A549 (cell line): ENCODE data around the gene SLC24A3.

Source experiments
- CEBPB ChIP-seq, 2 experiments: fragments of >200 bp in 1 of 2; sonication (Bioruptor Twin) in 1 of 2; formaldehyde crosslinking in 1 of 2; IDR thresholded peaks; 2 replicates each; pipeline ENCODE4 v1.6.1; 2012 to 2016
- NPAS2 ChIP-seq: fragments of 250-450 bp; sonication (Bioruptor Pico); IDR thresholded peaks from 2 replicates; pipeline ENCODE4 v1.8.0; 2022; ENCODE audit warnings: mild to moderate bottlenecking, moderate library complexity, borderline replicate concordance
- TF ChIP-seq, protein P1 (sequence below): fragments of 200-600 bp; sonication (generic); IDR thresholded peaks from 2 replicates; pipeline ENCODE4 v1.6.1; 2016; ENCODE audit warnings: antibody characterized with exemption, mild to moderate bottlenecking, moderate library complexity
- TF ChIP-seq, protein P2 (sequence below): fragments of 250-450 bp; sonication (Bioruptor Pico); IDR thresholded peaks from 2 replicates; pipeline ENCODE4 v1.5.0; 2021; ENCODE audit warnings: mild to moderate bottlenecking, moderate library complexity, borderline replicate concordance
- TF ChIP-seq, protein P3 (sequence below): fragments of >200 bp; sonication (Bioruptor Twin); formaldehyde crosslinking; IDR thresholded peaks from 3 replicates; pipeline ENCODE4 v1.5.1; 2016

DNA sequence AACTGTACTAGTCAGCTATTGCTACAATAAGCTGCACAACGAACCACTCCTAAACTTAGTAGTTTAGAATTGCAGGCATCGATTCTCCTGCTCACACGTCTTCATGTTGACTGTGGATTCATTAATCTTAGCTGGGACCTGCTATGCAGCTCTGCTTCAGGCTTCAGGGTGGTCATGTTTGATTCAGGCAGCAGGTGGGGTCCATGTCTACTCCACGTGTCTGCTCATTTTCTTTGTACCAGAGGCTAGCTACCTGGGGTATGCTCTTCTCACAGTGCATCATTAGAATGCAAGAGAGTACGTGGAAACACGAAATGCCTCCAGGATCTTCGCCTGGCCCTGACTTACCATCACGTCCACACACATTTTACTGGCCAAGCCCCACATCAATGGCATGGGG lies 481.1 kb downstream of the SLC24A3 start:
- TF ChIP-seq, protein P1, sequence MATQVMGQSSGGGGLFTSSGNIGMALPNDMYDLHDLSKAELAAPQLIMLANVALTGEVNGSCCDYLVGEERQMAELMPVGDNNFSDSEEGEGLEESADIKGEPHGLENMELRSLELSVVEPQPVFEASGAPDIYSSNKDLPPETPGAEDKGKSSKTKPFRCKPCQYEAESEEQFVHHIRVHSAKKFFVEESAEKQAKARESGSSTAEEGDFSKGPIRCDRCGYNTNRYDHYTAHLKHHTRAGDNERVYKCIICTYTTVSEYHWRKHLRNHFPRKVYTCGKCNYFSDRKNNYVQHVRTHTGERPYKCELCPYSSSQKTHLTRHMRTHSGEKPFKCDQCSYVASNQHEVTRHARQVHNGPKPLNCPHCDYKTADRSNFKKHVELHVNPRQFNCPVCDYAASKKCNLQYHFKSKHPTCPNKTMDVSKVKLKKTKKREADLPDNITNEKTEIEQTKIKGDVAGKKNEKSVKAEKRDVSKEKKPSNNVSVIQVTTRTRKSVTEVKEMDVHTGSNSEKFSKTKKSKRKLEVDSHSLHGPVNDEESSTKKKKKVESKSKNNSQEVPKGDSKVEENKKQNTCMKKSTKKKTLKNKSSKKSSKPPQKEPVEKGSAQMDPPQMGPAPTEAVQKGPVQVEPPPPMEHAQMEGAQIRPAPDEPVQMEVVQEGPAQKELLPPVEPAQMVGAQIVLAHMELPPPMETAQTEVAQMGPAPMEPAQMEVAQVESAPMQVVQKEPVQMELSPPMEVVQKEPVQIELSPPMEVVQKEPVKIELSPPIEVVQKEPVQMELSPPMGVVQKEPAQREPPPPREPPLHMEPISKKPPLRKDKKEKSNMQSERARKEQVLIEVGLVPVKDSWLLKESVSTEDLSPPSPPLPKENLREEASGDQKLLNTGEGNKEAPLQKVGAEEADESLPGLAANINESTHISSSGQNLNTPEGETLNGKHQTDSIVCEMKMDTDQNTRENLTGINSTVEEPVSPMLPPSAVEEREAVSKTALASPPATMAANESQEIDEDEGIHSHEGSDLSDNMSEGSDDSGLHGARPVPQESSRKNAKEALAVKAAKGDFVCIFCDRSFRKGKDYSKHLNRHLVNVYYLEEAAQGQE, result no peak
- TF ChIP-seq, protein P2, sequence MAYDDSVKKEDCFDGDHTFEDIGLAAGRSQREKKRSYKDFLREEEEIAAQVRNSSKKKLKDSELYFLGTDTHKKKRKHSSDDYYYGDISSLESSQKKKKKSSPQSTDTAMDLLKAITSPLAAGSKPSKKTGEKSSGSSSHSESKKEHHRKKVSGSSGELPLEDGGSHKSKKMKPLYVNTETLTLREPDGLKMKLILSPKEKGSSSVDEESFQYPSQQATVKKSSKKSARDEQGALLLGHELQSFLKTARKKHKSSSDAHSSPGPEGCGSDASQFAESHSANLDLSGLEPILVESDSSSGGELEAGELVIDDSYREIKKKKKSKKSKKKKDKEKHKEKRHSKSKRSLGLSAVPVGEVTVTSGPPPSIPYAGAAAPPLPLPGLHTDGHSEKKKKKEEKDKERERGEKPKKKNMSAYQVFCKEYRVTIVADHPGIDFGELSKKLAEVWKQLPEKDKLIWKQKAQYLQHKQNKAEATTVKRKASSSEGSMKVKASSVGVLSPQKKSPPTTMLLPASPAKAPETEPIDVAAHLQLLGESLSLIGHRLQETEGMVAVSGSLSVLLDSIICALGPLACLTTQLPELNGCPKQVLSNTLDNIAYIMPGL, result no peak
- TF ChIP-seq, protein P3, sequence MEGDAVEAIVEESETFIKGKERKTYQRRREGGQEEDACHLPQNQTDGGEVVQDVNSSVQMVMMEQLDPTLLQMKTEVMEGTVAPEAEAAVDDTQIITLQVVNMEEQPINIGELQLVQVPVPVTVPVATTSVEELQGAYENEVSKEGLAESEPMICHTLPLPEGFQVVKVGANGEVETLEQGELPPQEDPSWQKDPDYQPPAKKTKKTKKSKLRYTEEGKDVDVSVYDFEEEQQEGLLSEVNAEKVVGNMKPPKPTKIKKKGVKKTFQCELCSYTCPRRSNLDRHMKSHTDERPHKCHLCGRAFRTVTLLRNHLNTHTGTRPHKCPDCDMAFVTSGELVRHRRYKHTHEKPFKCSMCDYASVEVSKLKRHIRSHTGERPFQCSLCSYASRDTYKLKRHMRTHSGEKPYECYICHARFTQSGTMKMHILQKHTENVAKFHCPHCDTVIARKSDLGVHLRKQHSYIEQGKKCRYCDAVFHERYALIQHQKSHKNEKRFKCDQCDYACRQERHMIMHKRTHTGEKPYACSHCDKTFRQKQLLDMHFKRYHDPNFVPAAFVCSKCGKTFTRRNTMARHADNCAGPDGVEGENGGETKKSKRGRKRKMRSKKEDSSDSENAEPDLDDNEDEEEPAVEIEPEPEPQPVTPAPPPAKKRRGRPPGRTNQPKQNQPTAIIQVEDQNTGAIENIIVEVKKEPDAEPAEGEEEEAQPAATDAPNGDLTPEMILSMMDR, result no peak
- TF ChIP-seq NPAS2 (CRISPR knock-in tag) (no peak), CEBPB (IDR thresholded peaks at IDR 0.05) (no peak)
